HG02763 (cell line): ENCODE data around the gene FCRL5.

Experiments used
- ATAC-seq: cut with Tn5 transposase; IDR thresholded peaks from one replicate; pipeline ENCODE4 v1.9.1; 2021; ENCODE audit warnings: mild to moderate bottlenecking, moderate library complexity; ENCODE audit not compliant: unreplicated experiment

The FCRL5 gene

DNA sequence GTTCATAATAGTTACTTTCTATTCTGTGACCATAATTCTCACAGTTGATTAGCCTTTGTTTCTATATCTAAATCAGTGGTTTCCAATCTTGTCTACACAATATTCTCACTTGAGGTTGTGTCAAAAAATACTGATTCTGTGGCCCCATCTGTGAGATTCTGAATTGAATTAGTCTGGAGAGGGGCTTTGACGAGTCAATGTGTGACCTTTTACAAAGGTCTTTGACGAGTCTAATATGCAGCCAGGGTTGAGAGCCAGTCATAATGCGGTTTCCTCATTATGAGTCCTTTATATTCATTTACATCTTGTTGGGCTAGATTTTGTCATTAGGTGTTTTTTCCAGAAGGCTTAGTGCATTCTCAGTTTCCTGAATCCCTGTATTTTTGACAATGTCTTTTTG is 19.7 kb downstream of the FCRL5 start:
- no peak for ATAC-seq

DNA sequence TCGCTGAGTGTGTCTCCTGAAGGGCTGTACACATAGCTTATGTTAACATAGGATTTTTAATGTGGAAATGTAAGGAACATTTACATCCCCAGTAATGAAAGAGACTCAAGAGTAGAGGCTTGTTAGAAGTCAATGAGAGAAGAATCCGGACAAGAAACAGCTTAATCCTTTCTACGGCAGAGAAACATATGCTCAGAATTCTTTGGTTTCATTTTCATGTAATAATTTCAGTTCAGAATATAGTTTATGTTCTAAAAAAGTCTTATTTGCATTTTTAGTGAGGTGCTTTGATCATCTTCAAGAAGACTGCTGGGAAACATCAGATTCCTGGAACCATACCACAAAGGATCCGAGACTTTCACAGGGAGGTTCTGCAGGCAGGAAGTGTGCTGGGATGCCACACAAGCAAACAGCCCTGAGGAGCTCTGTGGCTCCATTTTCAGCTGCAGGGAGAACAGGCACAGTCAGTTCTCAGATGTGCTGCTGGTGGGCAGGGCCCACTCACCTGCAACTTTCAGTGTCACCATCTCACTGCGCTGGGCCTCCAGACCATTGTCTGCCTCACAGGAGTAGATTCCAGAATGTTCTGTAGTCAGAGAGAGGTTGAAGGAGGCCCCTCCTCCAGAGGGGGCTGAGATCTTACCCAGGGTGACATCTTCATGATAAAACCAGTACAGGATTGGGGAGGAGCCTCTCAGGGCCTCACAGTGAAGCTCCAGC is 28.4 kb downstream of the FCRL5 start:
- peak; percentile 66 for ATAC-seq

DNA sequence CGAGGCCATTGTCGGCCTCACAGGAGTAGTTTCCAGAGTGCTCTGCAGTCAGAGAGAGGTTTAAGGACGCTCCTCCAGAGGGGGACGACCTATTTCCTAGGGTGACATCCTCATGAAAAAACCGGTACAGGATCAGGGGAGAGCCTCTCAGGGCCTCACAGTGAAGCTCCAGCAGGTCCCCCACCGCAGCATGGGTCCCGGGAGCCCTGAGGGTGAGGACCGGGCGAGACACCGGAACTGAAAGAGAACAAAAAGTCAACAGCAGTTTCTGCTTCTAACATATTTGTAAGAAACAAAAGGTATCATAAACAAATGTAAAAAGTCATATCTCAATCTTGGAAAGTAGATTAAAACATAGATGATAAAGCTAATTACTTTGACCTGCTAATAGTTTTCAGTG is 31.3 kb downstream of the FCRL5 start:
- no peak for ATAC-seq

DNA sequence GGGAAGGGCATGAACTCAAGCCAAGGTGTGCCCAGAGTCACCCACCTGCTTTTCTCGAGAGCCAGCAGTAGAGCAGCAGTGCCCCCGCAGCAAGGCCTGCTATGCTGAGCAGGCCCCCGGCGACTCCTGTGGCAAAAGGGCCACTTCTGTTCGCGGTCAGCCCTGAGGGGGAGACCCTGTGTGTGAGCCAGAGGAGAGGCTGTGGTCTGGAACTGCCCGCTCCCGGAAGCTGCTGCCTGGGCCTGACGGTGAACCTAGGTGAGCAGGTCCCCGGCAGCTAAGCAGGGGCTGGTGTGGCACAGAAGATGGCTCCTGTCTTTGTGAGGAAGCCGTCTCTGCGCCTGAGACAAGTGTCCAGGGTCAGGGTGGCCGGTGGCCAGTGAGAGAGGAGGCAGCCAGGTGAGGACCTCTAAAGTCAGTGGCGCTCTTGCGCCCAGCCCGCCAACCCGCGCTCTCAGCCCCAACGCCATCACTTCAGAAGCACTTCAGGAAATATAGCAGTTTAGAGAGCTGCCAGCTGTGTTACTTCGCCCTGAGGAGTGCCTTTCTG is 31.9 kb downstream of the FCRL5 start:
- ATAC-seq, result no peak

DNA sequence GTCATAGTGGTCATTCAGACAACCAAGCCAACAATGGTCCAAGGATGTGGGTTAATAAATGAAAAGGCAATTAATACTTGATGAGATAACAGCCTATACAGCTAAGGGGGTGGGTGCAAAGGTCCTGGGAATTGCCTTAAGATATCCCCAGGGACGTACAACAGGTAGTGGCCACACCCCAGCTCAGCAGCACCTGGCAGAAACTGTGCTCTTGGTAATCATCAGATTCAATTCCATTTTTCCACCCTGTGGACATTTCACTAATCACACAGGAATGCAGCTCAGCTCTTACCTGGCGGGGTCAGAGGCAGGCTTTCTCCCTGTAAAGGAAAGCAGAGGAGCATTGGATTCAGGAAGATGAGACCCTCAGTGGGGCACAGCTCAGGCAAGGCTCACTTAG is 32.9 kb downstream of the FCRL5 start:
- no peak for ATAC-seq

DNA sequence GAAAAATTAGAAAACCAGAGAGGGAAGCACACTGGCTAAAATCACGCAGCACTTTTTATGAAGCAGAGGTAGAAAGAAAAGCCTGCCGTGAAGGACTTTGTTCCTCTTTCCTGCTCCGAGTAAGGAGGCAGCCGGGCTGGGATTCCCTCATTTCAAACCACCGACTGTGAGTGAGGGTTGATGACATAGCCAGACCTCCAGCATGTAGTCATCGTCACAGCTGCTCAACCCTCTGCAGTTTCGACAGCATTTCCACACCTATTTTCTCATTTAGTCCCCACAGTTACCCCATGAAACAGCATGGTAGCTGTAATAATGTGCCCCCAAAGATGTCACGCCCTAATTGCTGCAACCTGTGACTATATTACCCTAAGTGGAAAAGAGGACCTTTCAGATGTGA is 35.3 kb downstream of the FCRL5 start:
- no peak for ATAC-seq

DNA sequence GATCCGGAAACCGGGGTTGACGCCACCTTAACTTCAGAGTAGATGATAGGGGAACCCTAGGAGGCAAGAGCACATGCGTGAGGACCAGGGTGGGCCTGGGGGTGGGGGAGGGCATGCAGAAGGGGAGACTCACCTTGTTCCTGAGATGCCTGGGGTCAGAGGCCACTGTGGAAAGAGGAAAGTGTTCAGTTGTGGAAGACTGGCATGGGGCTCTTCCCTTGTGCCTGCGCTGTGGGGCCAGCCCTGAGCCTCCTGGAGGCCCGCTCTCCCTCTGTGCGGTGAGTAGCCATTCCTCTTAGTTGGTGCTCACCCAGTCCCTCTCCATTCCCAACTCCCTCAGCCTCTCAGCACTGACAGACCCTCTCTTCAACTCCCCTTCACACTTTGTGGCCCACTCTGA is 36.6 kb downstream of the FCRL5 start:
- no peak for ATAC-seq

DNA sequence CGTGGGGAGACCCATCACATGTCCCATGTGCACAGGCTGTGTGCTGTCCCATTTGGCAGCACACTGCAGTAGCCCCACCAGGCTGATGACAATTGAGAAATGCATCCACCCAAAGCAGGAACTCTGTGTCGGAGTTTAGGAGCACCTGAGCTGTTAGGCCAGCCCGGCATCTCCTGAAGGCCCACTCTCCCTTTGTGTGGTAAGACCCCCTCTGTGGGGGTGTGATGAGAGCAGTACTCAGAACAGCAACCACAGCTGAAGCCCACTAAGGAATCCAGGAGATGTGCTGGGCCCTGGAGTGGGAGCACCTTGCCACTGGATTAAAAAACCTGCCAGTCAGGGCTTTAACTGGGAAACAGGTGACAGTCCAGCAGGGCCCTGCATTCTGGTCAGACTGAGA is 37.2 kb downstream of the FCRL5 start:
- ATAC-seq, result no peak

DNA sequence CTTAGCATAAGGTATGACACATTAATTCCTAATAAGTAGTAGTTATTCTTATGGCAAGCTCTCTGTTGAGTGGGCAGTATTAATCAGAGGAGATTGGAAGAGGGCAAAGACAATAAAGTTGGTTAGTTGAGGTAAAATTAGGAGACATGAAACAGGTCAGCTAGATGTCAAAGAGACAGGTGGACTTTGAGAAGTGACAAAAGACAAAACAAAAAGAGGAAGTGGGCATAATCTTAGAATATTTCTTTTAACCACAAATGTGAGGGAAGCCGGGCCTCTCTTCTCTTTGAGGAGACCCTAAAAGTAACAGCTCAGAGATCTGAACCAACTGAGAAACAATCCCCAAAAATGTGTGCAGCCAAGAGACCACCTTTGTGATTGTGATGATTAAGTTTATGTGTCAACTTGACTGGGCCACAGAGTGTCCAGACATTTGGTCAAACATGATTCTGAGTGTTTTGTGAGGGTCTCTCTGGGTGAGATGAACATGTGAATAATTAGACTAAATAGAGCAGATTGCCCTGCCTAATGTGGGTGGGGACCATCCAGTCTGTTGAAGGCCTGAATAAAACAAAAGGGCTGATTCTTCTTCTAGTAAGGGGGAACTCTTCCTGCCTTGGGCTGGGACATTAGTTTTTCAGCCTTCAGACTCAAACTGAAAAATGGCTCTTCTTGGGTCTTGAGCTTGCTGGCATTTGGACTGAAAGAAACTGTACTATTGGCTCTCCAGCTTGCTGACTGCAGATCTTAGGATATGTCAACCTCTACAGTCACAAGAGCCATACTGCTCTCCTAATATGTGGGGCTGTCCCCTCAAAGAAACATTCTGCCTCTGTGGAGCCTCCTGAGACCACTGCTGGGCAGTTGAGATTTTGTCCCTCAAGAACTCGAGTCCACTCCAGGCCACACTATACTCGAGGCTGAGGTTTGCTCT is 40.0 kb downstream of the FCRL5 start:
- peak; percentile 38 for ATAC-seq

DNA sequence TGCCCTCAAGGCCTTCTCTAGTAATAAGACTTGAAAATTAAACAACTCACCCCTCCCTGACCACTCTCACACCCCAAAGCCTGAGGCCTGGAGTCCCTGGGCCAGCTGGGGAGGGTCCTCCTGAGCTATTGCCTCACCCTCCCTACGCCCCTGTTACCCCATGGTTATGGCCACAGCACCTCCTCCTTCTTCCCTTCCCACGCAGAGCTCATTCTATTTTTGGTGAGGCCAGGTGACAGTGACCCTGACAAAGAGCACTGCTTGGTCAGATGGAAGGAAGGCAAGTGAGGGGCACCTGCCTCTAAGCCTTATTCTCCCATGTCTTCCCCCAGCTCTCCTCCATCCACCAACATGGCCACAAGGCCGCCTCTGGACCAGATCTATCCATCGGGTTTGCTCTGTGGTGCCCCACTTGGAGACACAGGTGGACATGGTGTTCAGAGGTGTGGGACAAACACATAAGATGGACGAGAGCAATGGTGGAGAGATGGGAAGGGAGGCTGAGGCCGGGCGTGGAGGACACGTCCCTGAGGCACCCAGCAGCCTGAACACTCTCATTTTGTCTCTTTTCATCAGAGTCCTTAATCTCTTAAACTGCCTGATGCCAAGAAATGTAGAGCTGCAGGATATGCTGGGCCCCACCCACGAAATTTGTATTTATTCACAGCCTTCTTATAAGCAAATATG is 42.6 kb downstream of the FCRL5 start:
- no peak for ATAC-seq

DNA sequence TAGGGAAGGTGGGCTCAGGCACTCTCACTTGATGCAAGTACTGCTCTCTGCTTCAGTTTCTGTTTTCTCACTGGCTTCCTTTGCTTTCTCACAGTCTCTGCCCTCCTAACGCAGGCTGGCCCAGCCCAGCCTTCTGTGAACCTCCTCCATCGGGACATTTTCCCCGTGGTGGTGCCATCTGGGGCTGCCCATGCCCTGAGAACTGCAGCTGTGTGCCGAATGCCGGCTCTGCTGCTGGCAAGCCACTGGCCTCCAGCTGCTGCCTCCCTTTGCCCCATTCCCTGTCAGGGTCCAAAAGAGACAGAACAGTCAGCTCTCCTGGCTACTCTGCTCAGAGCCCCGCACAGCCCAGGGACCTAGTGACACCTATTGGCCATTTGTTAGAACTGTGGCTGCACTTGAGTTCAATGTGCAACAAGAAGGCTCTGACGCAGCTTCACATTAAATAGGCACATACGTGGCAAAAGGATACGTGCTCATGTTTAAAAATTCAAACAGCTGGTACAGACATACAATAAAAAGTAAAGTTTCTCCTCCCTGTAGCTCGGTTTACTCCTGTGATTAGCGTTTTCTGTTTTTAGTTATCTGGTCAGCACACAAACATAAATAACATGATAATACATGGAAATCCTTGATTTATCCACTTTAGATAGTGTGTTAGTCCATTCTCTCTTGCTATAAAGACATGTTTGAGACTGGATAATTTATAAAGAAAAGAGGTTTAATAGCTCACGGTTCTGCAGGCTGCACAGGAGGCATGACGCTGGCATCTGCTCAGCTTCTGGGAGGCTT is 46.6 kb downstream of the FCRL5 start:
- peak; percentile 86 for ATAC-seq

DNA sequence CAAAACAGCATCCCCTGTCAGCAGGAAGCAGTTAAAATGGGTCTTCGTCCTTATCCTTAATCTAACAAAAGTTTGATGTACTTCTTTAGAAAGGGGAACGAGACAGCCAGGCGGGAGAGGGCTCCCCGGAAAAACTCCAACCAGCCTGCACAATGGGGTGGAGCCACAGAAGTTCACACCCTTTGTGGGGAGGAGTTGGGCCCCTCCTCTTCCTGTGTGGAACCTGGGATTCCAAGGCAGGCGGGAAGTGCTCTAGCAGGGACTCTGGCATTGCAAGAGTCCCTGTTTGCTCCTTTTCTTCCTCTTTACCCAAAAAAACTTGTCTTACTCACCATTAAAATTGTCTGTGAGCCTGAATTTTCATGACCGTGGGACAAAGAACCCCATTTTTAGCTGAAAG is 47.7 kb downstream of the FCRL5 start:
- ATAC-seq, result no peak

DNA sequence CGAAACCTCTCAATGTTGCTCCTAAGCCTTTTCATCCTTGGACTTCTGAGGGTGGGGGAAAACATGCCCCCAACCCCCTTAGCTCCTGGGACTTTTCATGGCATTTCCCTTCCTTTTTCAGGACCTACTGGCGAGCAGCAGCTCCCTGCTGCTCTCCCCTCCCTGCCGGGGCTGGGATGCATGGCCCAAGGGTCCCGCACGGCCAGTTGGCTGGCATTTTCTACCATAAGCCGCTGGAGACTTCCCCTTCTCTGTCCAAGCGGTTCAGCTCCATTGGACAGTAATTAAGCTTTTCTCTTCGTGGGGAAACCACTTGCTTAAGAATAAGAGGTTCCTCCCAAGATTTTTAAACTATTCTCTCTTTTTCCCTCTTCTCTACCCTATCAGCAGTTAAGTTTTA is 52.8 kb downstream of the FCRL5 start:
- ATAC-seq, result no peak

DNA sequence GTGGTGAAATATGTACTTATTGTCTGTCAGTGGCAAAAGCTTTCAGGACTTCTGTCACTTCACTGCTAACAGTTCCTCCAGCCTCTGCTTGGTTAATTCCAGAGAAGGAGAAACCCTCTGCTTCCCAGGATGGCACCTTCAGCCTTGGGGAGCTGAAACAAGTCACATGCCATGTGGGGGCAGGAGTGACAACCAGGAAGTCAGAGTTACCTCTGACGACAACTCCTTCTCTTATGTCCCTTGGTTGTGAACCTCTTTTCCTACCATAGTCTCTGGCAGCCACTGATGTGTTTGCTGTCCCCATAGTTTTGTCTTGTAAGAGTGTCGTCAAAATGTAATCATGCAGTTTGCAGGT is 53.6 kb downstream of the FCRL5 start:
- no peak for ATAC-seq

DNA sequence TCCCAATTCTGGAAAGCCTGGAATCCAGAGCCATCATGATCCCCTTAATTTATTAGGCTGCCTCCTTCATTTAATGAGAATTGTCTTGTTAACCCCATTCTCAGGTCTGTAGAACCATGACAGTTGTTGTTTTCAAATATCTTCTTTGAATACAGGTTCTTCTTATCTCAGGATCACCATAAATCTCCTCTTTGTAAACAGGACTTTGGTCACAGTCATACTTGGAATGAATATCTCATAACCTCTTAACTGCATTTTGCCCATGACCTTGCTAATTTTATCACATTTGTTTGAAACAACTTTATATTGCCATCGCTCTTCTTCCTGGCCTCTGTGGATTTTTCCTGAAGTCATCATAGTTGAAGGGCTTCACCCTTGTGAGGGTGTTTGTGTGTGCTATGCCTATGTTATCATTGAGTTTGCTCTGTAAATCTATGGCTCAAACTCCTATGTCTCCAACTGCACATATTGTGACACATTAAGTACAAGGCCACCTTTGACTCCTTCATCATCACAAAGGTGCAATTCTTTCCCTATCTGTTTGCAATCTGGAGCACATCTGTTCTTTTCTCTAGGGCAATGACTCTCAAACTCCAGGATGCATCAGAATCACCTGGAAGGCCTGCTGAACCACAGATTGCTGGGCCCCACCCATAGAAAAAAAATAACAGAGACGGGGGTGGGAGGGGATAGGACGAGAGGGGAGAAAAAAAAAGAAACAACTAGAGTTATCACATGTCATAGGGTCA is 54.2 kb downstream of the FCRL5 start:
- ATAC-seq, result no peak

DNA sequence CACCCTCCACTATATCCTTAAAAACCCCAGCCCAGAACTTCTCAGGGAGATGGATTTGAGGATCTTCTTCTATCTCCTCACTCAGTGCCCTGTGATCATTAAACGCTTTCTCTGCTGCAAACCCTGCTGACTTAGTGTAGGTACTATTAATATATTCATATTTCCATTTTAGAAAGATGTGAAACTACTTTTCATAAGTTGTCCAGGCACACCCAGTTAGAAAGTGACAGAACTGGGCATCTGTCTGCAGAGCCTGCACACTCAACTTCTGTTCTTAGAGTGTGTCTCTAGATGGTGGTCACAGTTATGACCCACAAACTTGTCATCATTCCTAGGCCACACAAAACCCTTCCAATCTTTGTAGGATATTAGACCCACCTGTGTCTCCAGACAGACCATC is 55.0 kb downstream of the FCRL5 start:
- no peak for ATAC-seq

DNA sequence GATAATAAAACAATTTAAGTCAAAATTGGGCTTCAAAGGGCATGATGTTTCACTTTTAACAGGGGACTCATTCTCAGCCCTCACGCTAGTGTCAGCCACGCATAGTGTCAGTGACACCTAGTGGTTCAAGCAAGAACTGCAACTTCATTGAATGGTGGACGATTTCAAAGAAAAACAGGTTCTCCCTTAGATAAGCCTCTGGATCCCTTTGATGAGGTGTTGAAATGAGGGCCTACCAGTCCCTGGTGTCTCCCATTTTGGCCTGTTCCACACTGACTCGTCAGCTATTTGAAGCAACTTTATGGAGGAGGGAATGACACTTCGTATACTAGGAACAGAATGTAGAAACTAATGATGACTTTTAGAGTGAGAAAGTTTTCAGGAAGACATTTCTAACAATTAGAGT is 56.2 kb downstream of the FCRL5 start:
- no peak for ATAC-seq

DNA sequence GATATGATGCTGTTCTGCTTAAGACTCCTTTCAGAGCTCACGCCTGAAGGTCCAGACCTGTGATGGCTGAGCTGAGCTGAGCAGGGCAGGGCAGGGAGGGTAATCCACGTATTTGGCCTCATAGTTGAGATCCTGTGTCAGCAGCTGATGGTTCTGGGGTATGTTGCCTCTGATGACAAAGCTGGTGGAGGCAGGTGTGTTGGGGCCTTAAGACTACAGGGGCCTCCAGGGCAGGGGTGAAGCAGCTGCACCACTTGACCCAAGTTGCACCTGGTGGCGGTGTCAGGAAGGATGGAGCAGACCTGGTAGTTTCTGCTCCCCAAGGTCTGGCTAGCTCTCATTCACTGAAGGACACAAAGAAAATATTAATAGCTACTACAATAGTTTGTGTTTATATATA is 57.0 kb downstream of the FCRL5 start:
- no peak for ATAC-seq

DNA sequence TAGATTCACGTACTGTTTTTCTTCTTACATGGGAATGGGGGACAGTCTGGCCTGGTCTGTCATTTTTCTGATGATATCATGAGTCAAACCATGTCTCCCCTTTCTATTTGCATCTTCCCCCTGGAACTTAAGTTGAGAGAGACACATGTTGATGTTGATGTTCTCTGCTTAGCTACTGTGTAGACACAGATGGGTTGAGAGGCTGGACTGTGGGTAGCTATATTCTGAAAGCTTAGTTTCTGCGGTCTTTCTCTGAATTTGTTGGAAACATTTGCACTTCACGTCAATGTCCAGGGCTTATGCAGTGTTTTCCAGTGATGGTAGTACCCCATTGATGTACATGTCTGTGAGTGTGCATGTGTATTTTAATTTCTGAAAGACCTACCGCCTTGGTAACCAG is 58.2 kb downstream of the FCRL5 start:
- no peak for ATAC-seq
